ENCODE results near the gene GLIS2.

Gene GLIS2

DNA sequence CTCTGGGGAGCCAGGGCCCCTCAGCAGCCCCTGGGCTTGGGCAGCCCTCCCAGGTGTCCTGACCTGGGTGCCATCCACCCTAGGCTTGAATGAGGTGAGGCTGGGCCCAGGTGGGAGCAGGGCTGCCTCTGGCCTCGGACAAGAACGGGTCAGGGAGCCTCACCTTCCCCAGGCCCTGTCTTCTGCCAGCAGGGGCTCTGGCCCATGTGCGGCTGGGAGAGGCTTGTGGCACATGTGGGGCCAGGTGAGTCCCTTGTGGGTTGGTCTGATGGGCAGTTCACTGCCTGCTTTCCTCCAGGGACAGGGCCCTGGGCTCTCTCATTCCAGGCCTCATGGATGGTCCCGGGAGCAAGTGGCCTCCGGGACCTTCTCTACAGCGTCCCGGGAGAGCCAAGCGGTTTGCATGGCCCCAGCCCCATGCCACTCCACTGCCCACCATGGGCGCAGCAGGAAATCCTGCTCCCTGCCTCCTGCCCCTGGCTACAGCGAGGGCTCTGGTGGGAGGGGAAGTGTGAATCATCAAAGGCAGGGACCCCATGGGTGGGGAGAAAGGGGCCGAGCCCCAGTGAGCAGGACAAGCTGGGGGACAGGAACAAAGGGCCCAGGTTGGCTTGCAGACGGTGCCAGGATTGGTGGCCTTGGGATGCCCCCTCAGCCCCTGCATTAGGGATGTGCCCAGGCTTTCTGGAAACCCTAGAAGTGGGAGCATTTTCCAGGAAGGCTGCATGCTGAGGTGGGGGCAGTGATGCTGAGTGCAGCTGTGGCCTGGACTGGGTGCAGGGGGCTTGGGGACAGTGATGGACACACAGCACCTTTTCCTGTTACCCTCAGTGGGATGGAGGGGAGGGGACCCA lies 68.0 kb downstream of the GLIS2 start:
- Mint-ChIP-seq H3K9me3 (no peaks in the 10 kb centered on the region), H3K36me3 (ENCODE audit: low read depth) (no peaks in the 10 kb centered on the region), H3K27me3 (ENCODE audit: low read depth, poor library complexity) (no peaks in the 10 kb centered on the region), H3K4me3 (no peak overlapping the region), H3K27ac (no peak overlapping the region), H3K4me1 (peaks cover 48% of the 10 kb centered on the region)
- DNase-seq = no peak
- TF ChIP-seq, protein P1, sequence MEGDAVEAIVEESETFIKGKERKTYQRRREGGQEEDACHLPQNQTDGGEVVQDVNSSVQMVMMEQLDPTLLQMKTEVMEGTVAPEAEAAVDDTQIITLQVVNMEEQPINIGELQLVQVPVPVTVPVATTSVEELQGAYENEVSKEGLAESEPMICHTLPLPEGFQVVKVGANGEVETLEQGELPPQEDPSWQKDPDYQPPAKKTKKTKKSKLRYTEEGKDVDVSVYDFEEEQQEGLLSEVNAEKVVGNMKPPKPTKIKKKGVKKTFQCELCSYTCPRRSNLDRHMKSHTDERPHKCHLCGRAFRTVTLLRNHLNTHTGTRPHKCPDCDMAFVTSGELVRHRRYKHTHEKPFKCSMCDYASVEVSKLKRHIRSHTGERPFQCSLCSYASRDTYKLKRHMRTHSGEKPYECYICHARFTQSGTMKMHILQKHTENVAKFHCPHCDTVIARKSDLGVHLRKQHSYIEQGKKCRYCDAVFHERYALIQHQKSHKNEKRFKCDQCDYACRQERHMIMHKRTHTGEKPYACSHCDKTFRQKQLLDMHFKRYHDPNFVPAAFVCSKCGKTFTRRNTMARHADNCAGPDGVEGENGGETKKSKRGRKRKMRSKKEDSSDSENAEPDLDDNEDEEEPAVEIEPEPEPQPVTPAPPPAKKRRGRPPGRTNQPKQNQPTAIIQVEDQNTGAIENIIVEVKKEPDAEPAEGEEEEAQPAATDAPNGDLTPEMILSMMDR (IDR thresholded peaks at IDR 0.05) = no peak

DNA sequence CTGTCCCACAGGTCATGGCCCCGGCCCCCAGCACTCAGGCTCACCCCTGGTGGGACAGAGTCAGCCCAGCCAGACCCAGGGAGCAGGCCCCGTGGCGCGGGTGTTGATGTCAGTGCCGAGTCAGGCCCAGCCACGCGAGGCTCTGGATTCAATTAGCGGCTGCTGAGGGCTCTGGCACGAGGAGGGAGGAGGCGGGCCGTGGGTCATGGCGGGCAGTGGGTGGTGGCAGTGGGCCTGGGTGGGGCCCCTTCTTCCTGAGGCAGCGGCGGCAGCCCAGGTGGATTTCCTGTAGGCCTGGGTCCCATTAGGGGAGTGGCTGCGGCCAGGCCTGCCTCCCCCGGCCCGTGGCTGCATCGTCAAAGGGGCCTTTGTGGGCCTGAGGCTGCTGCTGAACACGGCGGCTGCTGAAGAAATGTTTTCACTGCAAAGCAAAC lies 68.7 kb downstream of the GLIS2 start:
- no peak overlapping the region for H3K27ac Mint-ChIP-seq

DNA sequence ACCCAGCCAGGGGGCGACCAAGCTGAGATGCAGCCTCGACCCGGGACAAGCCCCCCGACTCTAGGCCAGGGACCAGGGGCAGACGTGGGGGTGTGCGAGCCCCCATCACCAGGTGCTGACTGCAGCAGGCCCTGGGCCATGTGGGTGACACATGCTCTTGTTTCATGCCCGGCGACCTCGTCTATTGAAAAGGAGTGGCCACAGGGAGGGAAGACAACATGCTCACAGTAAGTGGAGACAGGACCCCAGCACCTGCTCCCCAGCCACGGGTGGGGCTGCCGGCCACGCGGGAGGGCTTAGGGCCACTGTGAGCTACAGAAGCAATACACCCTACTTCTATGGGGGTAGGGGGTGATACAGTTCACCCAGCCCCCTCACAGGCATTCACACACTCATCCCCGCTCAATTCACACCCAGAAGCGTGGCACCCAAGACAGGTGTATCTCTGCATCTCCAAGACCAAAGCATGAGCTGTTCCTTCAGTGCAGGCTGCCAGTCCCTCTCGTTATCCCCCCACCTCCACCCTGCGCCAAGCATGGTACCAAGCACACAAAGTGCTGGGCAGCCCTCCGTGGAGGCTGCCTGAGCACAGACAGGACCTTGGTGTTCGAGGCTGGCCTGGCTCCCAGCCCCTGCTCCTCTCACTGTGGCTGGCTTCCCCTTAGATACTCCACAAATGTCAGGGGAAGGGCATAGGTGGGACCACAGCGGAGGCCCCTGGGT lies 69.4 kb downstream of the GLIS2 start:
- peaks cover 3% of the 10 kb centered on the region for H3K27me3 Mint-ChIP-seq (ENCODE audit: low read depth, poor library complexity)
- no peaks in the 10 kb centered on the region for H3K36me3 Mint-ChIP-seq (ENCODE audit: low read depth)
- no peaks in the 10 kb centered on the region for H3K9me3 Mint-ChIP-seq
- peaks cover 51% of the 10 kb centered on the region for H3K4me1 Mint-ChIP-seq
- DNase-seq = no peak
- TF ChIP-seq, protein P1 (IDR thresholded peaks at IDR 0.05) = no peak
- H3K4me3 Mint-ChIP-seq = no peak overlapping the region
- H3K27ac Mint-ChIP-seq = no peak overlapping the region

More for the DNA sequence above, 68.7 kb downstream of the GLIS2 start:
- no peaks in the 10 kb centered on the region for H3K9me3 Mint-ChIP-seq
- H3K36me3 Mint-ChIP-seq (ENCODE audit: low read depth) = no peaks in the 10 kb centered on the region
- TF ChIP-seq, protein P1 (IDR thresholded peaks at IDR 0.05) = no peak
- H3K27me3 Mint-ChIP-seq (ENCODE audit: low read depth, poor library complexity) = no peaks in the 10 kb centered on the region
- no peak overlapping the region for H3K4me3 Mint-ChIP-seq
- DNase-seq = peak; percentile 39
- H3K4me1 Mint-ChIP-seq = peaks cover 49% of the 10 kb centered on the region

DNA sequence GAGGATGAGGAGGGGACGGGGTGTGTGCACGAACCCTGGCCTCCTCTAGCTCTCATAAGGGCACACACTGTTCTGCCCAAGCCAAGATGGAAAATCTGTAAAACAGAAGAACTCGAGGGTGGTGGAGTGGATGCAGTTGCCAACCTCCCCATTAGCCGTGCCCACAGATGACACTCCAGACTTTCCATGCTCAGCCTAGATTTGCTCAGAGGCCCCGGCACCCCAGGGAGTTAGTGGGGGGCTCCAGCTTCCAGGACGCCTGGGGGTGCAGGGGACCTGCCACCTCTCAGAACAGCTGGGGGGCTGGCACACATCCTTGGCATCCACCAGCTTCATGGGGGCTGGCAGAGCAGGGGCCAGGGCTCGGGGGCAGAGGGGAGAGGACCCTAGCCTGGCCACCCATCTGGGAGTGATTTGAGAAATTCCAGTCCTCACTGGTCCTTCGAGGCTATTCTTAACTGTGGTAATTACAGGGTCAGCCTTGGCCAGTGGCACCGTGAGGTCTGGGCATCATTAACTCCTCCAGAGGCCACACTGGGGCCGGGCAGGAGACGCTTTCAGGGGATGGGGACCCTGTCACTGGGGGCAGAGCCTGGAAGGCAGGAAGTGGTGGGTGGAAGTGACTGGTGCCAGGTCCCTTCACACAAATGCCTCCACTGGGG lies 70.1 kb downstream of the GLIS2 start:
- Mint-ChIP-seq H3K27ac (no peak overlapping the region), H3K27me3 (ENCODE audit: low read depth, poor library complexity) (peaks cover 4% of the 10 kb centered on the region), H3K9me3 (no peaks in the 10 kb centered on the region), H3K36me3 (ENCODE audit: low read depth) (no peaks in the 10 kb centered on the region), H3K4me3 (no peak overlapping the region), H3K4me1 (peaks cover 51% of the 10 kb centered on the region)
- TF ChIP-seq, protein P1 (IDR thresholded peaks at IDR 0.05) = no peak
- peak; percentile 2 for DNase-seq

DNA sequence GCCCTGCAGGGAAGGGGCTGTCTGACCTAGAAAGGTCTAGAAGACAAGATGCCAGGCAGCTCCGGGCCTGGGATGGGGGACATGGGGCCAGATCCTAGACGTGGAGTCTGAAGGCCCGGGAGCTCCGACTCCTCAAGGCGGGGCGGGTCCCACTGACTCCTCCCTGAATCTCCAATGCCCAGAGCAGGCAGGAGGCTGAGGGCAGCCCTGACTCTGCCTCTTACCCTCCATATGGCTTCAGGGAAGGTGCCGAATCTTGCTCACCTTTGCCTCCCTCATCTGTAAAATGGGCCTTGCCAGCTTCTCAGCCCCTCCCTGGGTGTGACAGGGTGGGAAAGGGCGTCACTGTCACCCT lies 70.6 kb downstream of the GLIS2 start:
- H3K9me3 Mint-ChIP-seq = no peaks in the 10 kb centered on the region
- H3K36me3 Mint-ChIP-seq (ENCODE audit: low read depth) = no peaks in the 10 kb centered on the region
- peaks cover 53% of the 10 kb centered on the region for H3K4me1 Mint-ChIP-seq
- TF ChIP-seq, protein P1 (IDR thresholded peaks at IDR 0.05) = no peak
- H3K27ac Mint-ChIP-seq = no peak overlapping the region
- no peak overlapping the region for H3K4me3 Mint-ChIP-seq
- peaks cover 4% of the 10 kb centered on the region for H3K27me3 Mint-ChIP-seq (ENCODE audit: low read depth, poor library complexity)
- DNase-seq = no peak

All from nephron progenitor cell (in vitro differentiated cells).